ENCODE results near the gene C14orf39.
"Not testable (repeated sequence)": the region's sequence is repeated elsewhere in the genome, so short reads cannot be mapped to it uniquely, and the experiment has no call there.

Gene C14orf39

GRCh38 chr14:60420050-60420449 is 65.8 kb downstream of the C14orf39 start:
- H3K4me1 ChIP-seq (ENCODE audit: insufficient read depth, low read length) = no peaks in the 10 kb centered on the region
- H3K36me3 ChIP-seq (ENCODE audit: insufficient read depth, low read length) = no peaks in the 10 kb centered on the region
- no peaks in the 10 kb centered on the region for H3K9me3 ChIP-seq (ENCODE audit: control insufficient read depth, insufficient read depth, low read length)
- no peak overlapping the region for H3K9ac ChIP-seq (ENCODE audit: low read depth, low read length)

- not testable (repeated sequence) for H3K9ac ChIP-seq (ENCODE audit: low read depth, low read length); H3K36me3 ChIP-seq (ENCODE audit: insufficient read depth, low read length); H3K4me1 ChIP-seq (ENCODE audit: insufficient read depth, low read length); H3K9me3 ChIP-seq (ENCODE audit: control insufficient read depth, insufficient read depth, low read length)
Measured at GRCh38 chr14:60397550-60397949, 88.3 kb downstream of the C14orf39 start.

GRCh38 chr14:60396718-60397343 is 89.0 kb downstream of the C14orf39 start:
- H3K36me3 ChIP-seq (ENCODE audit: insufficient read depth, low read length) = no peaks in the 10 kb centered on the region
- 0 out of 2 replicates have a peak, but pooled peaks cover 1% of the 10 kb centered on the region for H3K9me3 ChIP-seq (ENCODE audit: control insufficient read depth, insufficient read depth, low read length)
- H3K9ac ChIP-seq (ENCODE audit: low read depth, low read length) = no peak overlapping the region
- H3K4me1 ChIP-seq (ENCODE audit: insufficient read depth, low read length) = no peaks in the 10 kb centered on the region

All from ES-I3 (cell line).